Spleen (tissue), 7 donors: Measurements from ENCODE around the gene TMEM150C.

ENCODE experiments used
- POLR2A ChIP-seq, 3 donors: fragments of 450-650 bp; IDR thresholded peaks; one replicate each; pipeline ENCODE4 v1.5.1; 2017; ENCODE audit warnings: antibody characterized with exemption in 3 of 3, mild to moderate bottlenecking in 1 of 3
- TF ChIP-seq, protein P1 (sequence below), 11 experiments: fragments of 200-600 bp in 7 of 11; fragments of 450-650 bp in 4 of 11; sonication (generic) in 4 of 11; IDR thresholded peaks in 8 of 11; conservative IDR thresholded peaks in 3 of 11; 1 replicate in 7 of 11; 2 replicates in 4 of 11; pipeline versions ENCODE4 v1.4.0 to v1.8.0; 2016 to 2021; ENCODE audit warnings: antibody characterized with exemption in 11 of 11, inconsistent platforms in 4 of 11, mild to moderate bottlenecking in 1 of 11
- donor health status: DM: no; HTN: no; CAD: no; lungs with moderate emphysema.
- donor health status: DM: no; HTN: no; CAD: no.
- donor health status: DM: no; HTN: no; CAD: no.

- TF ChIP-seq, protein P1, sequence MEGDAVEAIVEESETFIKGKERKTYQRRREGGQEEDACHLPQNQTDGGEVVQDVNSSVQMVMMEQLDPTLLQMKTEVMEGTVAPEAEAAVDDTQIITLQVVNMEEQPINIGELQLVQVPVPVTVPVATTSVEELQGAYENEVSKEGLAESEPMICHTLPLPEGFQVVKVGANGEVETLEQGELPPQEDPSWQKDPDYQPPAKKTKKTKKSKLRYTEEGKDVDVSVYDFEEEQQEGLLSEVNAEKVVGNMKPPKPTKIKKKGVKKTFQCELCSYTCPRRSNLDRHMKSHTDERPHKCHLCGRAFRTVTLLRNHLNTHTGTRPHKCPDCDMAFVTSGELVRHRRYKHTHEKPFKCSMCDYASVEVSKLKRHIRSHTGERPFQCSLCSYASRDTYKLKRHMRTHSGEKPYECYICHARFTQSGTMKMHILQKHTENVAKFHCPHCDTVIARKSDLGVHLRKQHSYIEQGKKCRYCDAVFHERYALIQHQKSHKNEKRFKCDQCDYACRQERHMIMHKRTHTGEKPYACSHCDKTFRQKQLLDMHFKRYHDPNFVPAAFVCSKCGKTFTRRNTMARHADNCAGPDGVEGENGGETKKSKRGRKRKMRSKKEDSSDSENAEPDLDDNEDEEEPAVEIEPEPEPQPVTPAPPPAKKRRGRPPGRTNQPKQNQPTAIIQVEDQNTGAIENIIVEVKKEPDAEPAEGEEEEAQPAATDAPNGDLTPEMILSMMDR (IDR thresholded peaks at IDR 0.05 in 8 of 11, conservative IDR thresholded peaks at IDR 0.05 in 3 of 11): no peak
- no peak for TF ChIP-seq POLR2A (IDR thresholded peaks at IDR 0.05)
Observed at GRCh38 chr4:82579932-82580331, 18.1 kb upstream of the TMEM150C start.
